Uterus (tissue), 4 donors: ENCODE results near the gene SPATA21. TPM values are rescaled to one million over a fixed set of nuclear protein-coding genes. Genes with fewer than 3 reads are reported as not detected.
"Not testable (repeated sequence)": the region's sequence is repeated elsewhere in the genome, so short reads cannot be mapped to it uniquely, and the experiment has no call there.

Source experiments
- DNase-seq, 2 donors: peaks; one replicate each; pipeline ENCODE4 v3.0.0-alpha.2; 2019 to 2020
- H3K27ac ChIP-seq, 2 donors: fragments of 200-600 bp; sonication (generic); 1 replicate in 1 of 2; 2 replicates in 1 of 2; pipeline ENCODE4 v1.5.1; 2016 to 2018
- H3K27me3 ChIP-seq, 2 donors: fragments of 200-600 bp; sonication (generic); one replicate each; pipeline ENCODE4 v1.5.1; 2018 to 2019; ENCODE audit warnings: control low read depth in 1 of 2
- H3K36me3 ChIP-seq, 2 donors: fragments of 200-600 bp; sonication (generic); one replicate each; pipeline ENCODE4 v1.5.1; 2019; ENCODE audit warnings: control low read depth in 1 of 2
- H3K4me1 ChIP-seq, 2 donors: fragments of 200-600 bp; sonication (generic); one replicate each; pipeline ENCODE4 v1.5.1; 2018 to 2019; ENCODE audit warnings: control low read depth in 1 of 2
- H3K4me3 ChIP-seq, 2 donors: fragments of 200-600 bp; sonication (generic); 1 replicate in 1 of 2; 2 replicates in 1 of 2; pipeline ENCODE4 v1.5.1; 2018 to 2019; ENCODE audit warnings: mild to moderate bottlenecking in 1 of 2
- H3K9me3 ChIP-seq, 2 donors: fragments of 200-600 bp; sonication (generic); one replicate each; pipeline ENCODE4 v1.5.1; 2019; ENCODE audit warnings: control low read depth in 1 of 2
- POLR2A ChIP-seq, 2 donors: fragments of 450-650 bp; IDR thresholded peaks; one replicate each; pipeline ENCODE4 v1.6.1; 2016; ENCODE audit warnings: antibody characterized with exemption in 2 of 2, mild to moderate bottlenecking in 1 of 2, moderate library complexity in 1 of 2
- intact Hi-C: fragments of 100-400 bp; cut with DNase I; formaldehyde crosslinking; loops from one replicate; pipeline ENCODE4 v1.15.1; 2023; ENCODE audit warnings: low total_unique reads
- total RNA-seq, 4 donors: library from RNA; depleted of rRNA in 3 of 4; stranded (reverse); fragments of >200 nt in 3 of 4; gene quantifications; one replicate each; pipeline versions ENCODE4 v1.1.0 to v1.2.4, GENCODE V29; 2014 to 2023
- TF ChIP-seq, protein P1 (sequence below), 4 experiments: fragments of 200-600 bp in 2 of 4; fragments of 450-650 bp in 2 of 4; sonication (generic) in 2 of 4; IDR thresholded peaks; one replicate each; pipeline ENCODE4 v1.5.1; 2016 to 2019; ENCODE audit warnings: antibody characterized with exemption in 4 of 4, mild to moderate bottlenecking in 2 of 4, moderate library complexity in 1 of 4
- donor health status: DM: yes; HTN: yes; CAD: no.

The SPATA21 gene
- total RNA-seq, 4 donors from 2014 or later = 0.27 TPM; not detected in 3

GRCh38 chr1:16478091-16478490, 40.9 kb upstream of the SPATA21 start:
- no peaks in the 10 kb centered on the region for H3K4me1 ChIP-seq
- TF ChIP-seq, protein P1, sequence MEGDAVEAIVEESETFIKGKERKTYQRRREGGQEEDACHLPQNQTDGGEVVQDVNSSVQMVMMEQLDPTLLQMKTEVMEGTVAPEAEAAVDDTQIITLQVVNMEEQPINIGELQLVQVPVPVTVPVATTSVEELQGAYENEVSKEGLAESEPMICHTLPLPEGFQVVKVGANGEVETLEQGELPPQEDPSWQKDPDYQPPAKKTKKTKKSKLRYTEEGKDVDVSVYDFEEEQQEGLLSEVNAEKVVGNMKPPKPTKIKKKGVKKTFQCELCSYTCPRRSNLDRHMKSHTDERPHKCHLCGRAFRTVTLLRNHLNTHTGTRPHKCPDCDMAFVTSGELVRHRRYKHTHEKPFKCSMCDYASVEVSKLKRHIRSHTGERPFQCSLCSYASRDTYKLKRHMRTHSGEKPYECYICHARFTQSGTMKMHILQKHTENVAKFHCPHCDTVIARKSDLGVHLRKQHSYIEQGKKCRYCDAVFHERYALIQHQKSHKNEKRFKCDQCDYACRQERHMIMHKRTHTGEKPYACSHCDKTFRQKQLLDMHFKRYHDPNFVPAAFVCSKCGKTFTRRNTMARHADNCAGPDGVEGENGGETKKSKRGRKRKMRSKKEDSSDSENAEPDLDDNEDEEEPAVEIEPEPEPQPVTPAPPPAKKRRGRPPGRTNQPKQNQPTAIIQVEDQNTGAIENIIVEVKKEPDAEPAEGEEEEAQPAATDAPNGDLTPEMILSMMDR (IDR thresholded peaks at IDR 0.05) = no peak
- no peak for TF ChIP-seq POLR2A (IDR thresholded peaks at IDR 0.05)
- H3K27me3 ChIP-seq = no peaks in the 10 kb centered on the region
- H3K9me3 ChIP-seq = no peaks in the 10 kb centered on the region
- no peaks in the 10 kb centered on the region for H3K36me3 ChIP-seq
- no peak overlapping the region for H3K27ac ChIP-seq
- no peak overlapping the region for H3K4me3 ChIP-seq
- no peak for DNase-seq
- intact Hi-C loops = no loop called here

- H3K27me3 ChIP-seq, H3K36me3 ChIP-seq, intact Hi-C loops, H3K4me3 ChIP-seq, DNase-seq, H3K4me1 ChIP-seq, H3K9me3 ChIP-seq, H3K27ac ChIP-seq: not testable (repeated sequence)
Measured at GRCh38 chr1:16475771-16476770, 38.8 kb upstream of the SPATA21 start.

DNA sequence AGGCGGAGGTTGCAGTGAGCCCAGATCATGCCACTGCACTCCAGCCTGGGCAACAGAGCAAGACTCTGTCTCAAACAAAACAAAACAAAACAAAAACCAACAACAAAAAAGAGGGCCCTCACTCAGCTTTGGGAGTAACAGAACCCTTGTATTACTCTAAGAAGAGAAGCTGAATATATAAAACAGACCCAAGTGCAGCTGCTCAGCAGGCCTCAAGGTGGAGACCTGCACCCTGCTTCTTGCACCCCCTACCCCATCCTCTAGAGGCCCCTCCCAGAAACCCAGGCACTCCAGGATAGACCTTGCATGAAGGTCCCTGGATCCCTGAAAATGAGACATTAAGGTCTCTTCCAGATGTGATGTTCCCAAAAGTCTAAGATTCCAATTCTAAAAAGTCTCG, 37.7 kb upstream of the SPATA21 start:
- H3K27ac ChIP-seq, H3K27me3 ChIP-seq, H3K4me1 ChIP-seq, intact Hi-C loops, DNase-seq, H3K4me3 ChIP-seq, H3K9me3 ChIP-seq, H3K36me3 ChIP-seq: not testable (repeated sequence)

- no peak for DNase-seq
- H3K27me3 ChIP-seq = no peaks in the 10 kb centered on the region
- no peaks in the 10 kb centered on the region for H3K9me3 ChIP-seq
- no peaks in the 10 kb centered on the region for H3K36me3 ChIP-seq
- intact Hi-C loops = no loop called here
- TF ChIP-seq, protein P1 (IDR thresholded peaks at IDR 0.05) = no peak
- TF ChIP-seq POLR2A (IDR thresholded peaks at IDR 0.05) = no peak
- H3K27ac ChIP-seq = no peak overlapping the region
- H3K4me1 ChIP-seq = no peaks in the 10 kb centered on the region
- H3K4me3 ChIP-seq = no peak overlapping the region
Measured at GRCh38 chr1:16474166-16474800, 37.1 kb upstream of the SPATA21 start.

GRCh38 chr1:16468558-16468957, 31.3 kb upstream of the SPATA21 start:
- TF ChIP-seq, protein P1 (IDR thresholded peaks at IDR 0.05) = no peak
- no peak for TF ChIP-seq POLR2A (IDR thresholded peaks at IDR 0.05)
- Histone ChIP-seq H3K27ac (no peak overlapping the region), H3K36me3 (no peaks in the 10 kb centered on the region), H3K4me3 (no peak overlapping the region), H3K4me1 (no peaks in the 10 kb centered on the region), H3K9me3 (no peaks in the 10 kb centered on the region), H3K27me3 (no peaks in the 10 kb centered on the region)
- intact Hi-C loops = no loop called here
- DNase-seq = no peak
